ENCODE results near the gene SLC25A14. TPM values are rescaled to one million over a fixed set of nuclear protein-coding genes. Genes with fewer than 3 reads are reported as not detected.

The SLC25A14 gene
- total RNA-seq, 1 experiment from 2014 or later: 13.1 TPM

GRCh38 chrX:130299279-130300009, 40.3 kb upstream of the SLC25A14 start:
- H3K4me2 ChIP-seq (ENCODE audit: low read length): no peak overlapping the region
- no TSS peak for BruUV-seq (replicated peaks)
- H3K27ac ChIP-seq (ENCODE audit: low read depth, low read length): no peak overlapping the region
- ChIA-PET POLR2A (no interaction called here), CTCF (no interaction called here), RAD21 (ENCODE audit: low non-redundant PET in 1 of 2, low total read pairs in 2 of 2, uncharacterized antibody in 2 of 2, unreplicated experiment in 2 of 2) (no interaction called here)
- peaks cover 0 to 5% of the 10 kb centered on the region in 2 experiments; a peak in 1 of 4 replicates for H3K4me1 ChIP-seq (ENCODE audit: control insufficient read depth in 1 of 2, insufficient read depth in 2 of 2, low read length in 2 of 2)
- H3K4me3 ChIP-seq (replicated peaks in 1 of 2; ENCODE audit: low read depth in 1 of 2, low read length in 2 of 2): no peak overlapping the region
- H3K79me2 ChIP-seq (ENCODE audit: insufficient read depth, low read length): no peaks in the 10 kb centered on the region
- H3K27me3 ChIP-seq (ENCODE audit: insufficient read depth, low read length): no peaks in the 10 kb centered on the region
- intact Hi-C loops (cut with micrococcal nuclease): no loop called here
- no peaks in the 10 kb centered on the region for H3K9me2 ChIP-seq (ENCODE audit: insufficient read depth)
- no peaks in the 10 kb centered on the region for H3K9me3 ChIP-seq (ENCODE audit: control insufficient read depth in 1 of 2, insufficient read depth in 1 of 2, low read depth in 1 of 2, low read length in 2 of 2)
- H3K9ac ChIP-seq (ENCODE audit: low read length): no peak overlapping the region
- no peaks in the 10 kb centered on the region for H3K36me3 ChIP-seq (ENCODE audit: control insufficient read depth in 1 of 2, insufficient read depth in 2 of 2, low read length in 2 of 2)
- ATAC-seq: no peak
- no peak for TF ChIP-seq EZH2 (IDR thresholded peaks at IDR 0.05)
- no peak for TF ChIP-seq CBX3 (IDR thresholded peaks at IDR 0.05; ENCODE audit: low read depth)
- TF ChIP-seq RAD21 (IDR thresholded peaks at IDR 0.05; ENCODE audit: low read depth): no peak
- TF ChIP-seq ATF3 (IDR thresholded peaks at IDR 0.05): no peak
- no peak for TF ChIP-seq FOSL1 (IDR thresholded peaks at IDR 0.05; ENCODE audit: low read depth)
- no peak for TF ChIP-seq MAX (IDR thresholded peaks at IDR 0.05)
- no peak for TF ChIP-seq TCF7L2 (IDR thresholded peaks at IDR 0.05; ENCODE audit: borderline replicate concordance, extremely low read depth, insufficient read depth, insufficient read length)
- TF ChIP-seq ZNF274 (IDR thresholded peaks at IDR 0.05; ENCODE audit: low read depth, low read length): no peak
- H2AFZ ChIP-seq (ENCODE audit: low read depth, low read length, poor library complexity, severe bottlenecking): no peak overlapping the region
- no peaks in the 10 kb centered on the region for H4K20me1 ChIP-seq (ENCODE audit: insufficient read depth)
- no peak for DNase-seq (ENCODE audit: low read depth, low spot score)

DNA sequence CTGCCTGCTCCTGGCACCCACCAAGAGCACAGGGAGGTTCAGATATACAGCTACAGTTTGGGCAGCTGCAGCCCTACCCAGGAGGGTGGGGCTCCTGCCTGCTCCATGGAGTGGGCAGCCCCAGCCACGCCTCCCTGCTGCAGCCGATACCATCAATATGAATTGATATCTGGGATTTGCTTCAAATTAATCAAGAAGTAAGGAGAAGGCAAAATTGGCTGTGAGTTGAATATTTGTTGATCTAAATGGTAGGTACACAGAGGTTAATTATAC, 39.8 kb upstream of the SLC25A14 start:
- RAD21 ChIA-PET (ENCODE audit: low non-redundant PET in 1 of 2, low total read pairs in 2 of 2, uncharacterized antibody in 2 of 2, unreplicated experiment in 2 of 2): no interaction called here
- Histone ChIP-seq H3K4me2 (ENCODE audit: low read length) (no peak overlapping the region), H2AFZ (ENCODE audit: low read depth, low read length, poor library complexity, severe bottlenecking) (no peak overlapping the region)

More for the DNA sequence above, 39.8 kb upstream of the SLC25A14 start:
- intact Hi-C loops (cut with micrococcal nuclease): no loop called here
- DNase-seq (ENCODE audit: low read depth, low spot score): no peak
- no peak overlapping the region for H3K27ac ChIP-seq (ENCODE audit: low read depth, low read length)
- H3K79me2 ChIP-seq (ENCODE audit: insufficient read depth, low read length): no peaks in the 10 kb centered on the region
- no peak overlapping the region for H3K4me3 ChIP-seq (replicated peaks in 1 of 2; ENCODE audit: low read depth in 1 of 2, low read length in 2 of 2)
- H3K27me3 ChIP-seq (ENCODE audit: insufficient read depth, low read length): no peaks in the 10 kb centered on the region
- TF ChIP-seq, protein P1, sequence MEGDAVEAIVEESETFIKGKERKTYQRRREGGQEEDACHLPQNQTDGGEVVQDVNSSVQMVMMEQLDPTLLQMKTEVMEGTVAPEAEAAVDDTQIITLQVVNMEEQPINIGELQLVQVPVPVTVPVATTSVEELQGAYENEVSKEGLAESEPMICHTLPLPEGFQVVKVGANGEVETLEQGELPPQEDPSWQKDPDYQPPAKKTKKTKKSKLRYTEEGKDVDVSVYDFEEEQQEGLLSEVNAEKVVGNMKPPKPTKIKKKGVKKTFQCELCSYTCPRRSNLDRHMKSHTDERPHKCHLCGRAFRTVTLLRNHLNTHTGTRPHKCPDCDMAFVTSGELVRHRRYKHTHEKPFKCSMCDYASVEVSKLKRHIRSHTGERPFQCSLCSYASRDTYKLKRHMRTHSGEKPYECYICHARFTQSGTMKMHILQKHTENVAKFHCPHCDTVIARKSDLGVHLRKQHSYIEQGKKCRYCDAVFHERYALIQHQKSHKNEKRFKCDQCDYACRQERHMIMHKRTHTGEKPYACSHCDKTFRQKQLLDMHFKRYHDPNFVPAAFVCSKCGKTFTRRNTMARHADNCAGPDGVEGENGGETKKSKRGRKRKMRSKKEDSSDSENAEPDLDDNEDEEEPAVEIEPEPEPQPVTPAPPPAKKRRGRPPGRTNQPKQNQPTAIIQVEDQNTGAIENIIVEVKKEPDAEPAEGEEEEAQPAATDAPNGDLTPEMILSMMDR (IDR thresholded peaks at IDR 0.05 in 2 of 3, conservative IDR thresholded peaks at IDR 0.05 in 1 of 3; ENCODE audit: borderline replicate concordance in 1 of 3, insufficient read depth in 1 of 3, low read depth in 2 of 3, low read length in 2 of 3): no peak
- TF ChIP-seq ZNF274 (IDR thresholded peaks at IDR 0.05; ENCODE audit: low read depth, low read length): no peak
- no peak for TF ChIP-seq SRF (IDR thresholded peaks at IDR 0.05; ENCODE audit: low read depth)
- no peak for TF ChIP-seq FOSL1 (IDR thresholded peaks at IDR 0.05; ENCODE audit: low read depth)
- TF ChIP-seq CBX3 (IDR thresholded peaks at IDR 0.05; ENCODE audit: low read depth): no peak
- ChIA-PET CTCF (no interaction called here), POLR2A (no interaction called here)
- ATAC-seq: no peak
- no peaks in the 10 kb centered on the region for H4K20me1 ChIP-seq (ENCODE audit: insufficient read depth)
- no peaks in the 10 kb centered on the region for H3K9me2 ChIP-seq (ENCODE audit: insufficient read depth)
- no TSS peak for BruUV-seq (replicated peaks)
- no peak overlapping the region for H3K9ac ChIP-seq (ENCODE audit: low read length)
- peaks cover 0 to 5% of the 10 kb centered on the region in 2 experiments; a peak in 1 of 4 replicates for H3K4me1 ChIP-seq (ENCODE audit: control insufficient read depth in 1 of 2, insufficient read depth in 2 of 2, low read length in 2 of 2)
- H3K36me3 ChIP-seq (ENCODE audit: control insufficient read depth in 1 of 2, insufficient read depth in 2 of 2, low read length in 2 of 2): no peaks in the 10 kb centered on the region
- no peaks in the 10 kb centered on the region for H3K9me3 ChIP-seq (ENCODE audit: control insufficient read depth in 1 of 2, insufficient read depth in 1 of 2, low read depth in 1 of 2, low read length in 2 of 2)
